ENCODE data around the gene ADAMTSL3. TPM values are rescaled to one million over a fixed set of nuclear protein-coding genes. Genes with fewer than 3 reads are reported as not detected.

Gene ADAMTSL3
- total RNA-seq, 1 donor from 2014 or later = 0.41 TPM

- Histone ChIP-seq H3K27me3 (peaks cover 58% of the 10 kb centered on the region), H3K4me1 (no peaks in the 10 kb centered on the region), H3K27ac (no peak overlapping the region), H4K20me1 (ENCODE audit: low read depth) (no peaks in the 10 kb centered on the region), H3K4me2 (no peak overlapping the region), H2AFZ (replicated peaks) (no peak overlapping the region), H3K9ac (no peak overlapping the region), H3K36me3 (no peaks in the 10 kb centered on the region), H3F3A (ENCODE audit: low read depth) (peaks cover 11% of the 10 kb centered on the region), H3K79me2 (ENCODE audit: low read depth) (no peaks in the 10 kb centered on the region), H3K4me3 (no peak overlapping the region), H3K9me3 (ENCODE audit: low read depth) (no peaks in the 10 kb centered on the region)
- H3K4me3 Mint-ChIP-seq = no peak overlapping the region
- no peak for TF ChIP-seq CTCF (IDR thresholded peaks at IDR 0.05)
- no peak for TF ChIP-seq EZH2phosphoT487 (IDR thresholded peaks at IDR 0.05)
- H3K9me3 Mint-ChIP-seq = no peaks in the 10 kb centered on the region
- no peak overlapping the region for H3K27ac Mint-ChIP-seq
- no peak for DNase-seq (ENCODE audit: low spot score)
- no peaks in the 10 kb centered on the region for H3K4me1 Mint-ChIP-seq
- H3K36me3 Mint-ChIP-seq = no peaks in the 10 kb centered on the region
- H3K27me3 Mint-ChIP-seq (ENCODE audit: insufficient read depth, low read depth) = peaks cover 36% of the 10 kb centered on the region
Measured at GRCh38 chr15:83656192-83656591, 2.3 kb downstream of the ADAMTSL3 start.

GRCh38 chr15:83656943-83657528 is 3.1 kb downstream of the ADAMTSL3 start:
- H3F3A ChIP-seq (ENCODE audit: low read depth) = peaks cover 11% of the 10 kb centered on the region
- H3K9me3 Mint-ChIP-seq = no peaks in the 10 kb centered on the region
- H3K27me3 ChIP-seq = peaks cover 49% of the 10 kb centered on the region
- H3K4me1 ChIP-seq = no peaks in the 10 kb centered on the region
- TF ChIP-seq CTCF (IDR thresholded peaks at IDR 0.05) (no peak), EZH2 (IDR thresholded peaks at IDR 0.05) (no peak), EZH2phosphoT487 (IDR thresholded peaks at IDR 0.05) (no peak)
- no peak overlapping the region for H3K9ac ChIP-seq
- H3K9me3 ChIP-seq (ENCODE audit: low read depth) = no peaks in the 10 kb centered on the region
- no peak overlapping the region for H3K4me3 Mint-ChIP-seq
- H3K4me2 ChIP-seq = no peak overlapping the region
- H3K79me2 ChIP-seq (ENCODE audit: low read depth) = no peaks in the 10 kb centered on the region
- H3K27me3 Mint-ChIP-seq (ENCODE audit: insufficient read depth, low read depth) = peaks cover 32% of the 10 kb centered on the region
- H2AFZ ChIP-seq (replicated peaks) = no peak overlapping the region
- H3K4me1 Mint-ChIP-seq = no peaks in the 10 kb centered on the region
- H4K20me1 ChIP-seq (ENCODE audit: low read depth) = no peaks in the 10 kb centered on the region
- no peaks in the 10 kb centered on the region for H3K36me3 Mint-ChIP-seq
- H3K4me3 ChIP-seq = no peak overlapping the region
- no peak overlapping the region for H3K27ac ChIP-seq
- no peaks in the 10 kb centered on the region for H3K36me3 ChIP-seq
- DNase-seq (ENCODE audit: low spot score) = no peak
- no peak overlapping the region for H3K27ac Mint-ChIP-seq

GRCh38 chr15:83657549-83657948 is 3.6 kb downstream of the ADAMTSL3 start:
- Histone ChIP-seq H2AFZ (replicated peaks) (no peak overlapping the region), H3K27ac (no peak overlapping the region), H3F3A (ENCODE audit: low read depth) (peaks cover 11% of the 10 kb centered on the region), H3K27me3 (peaks cover 44% of the 10 kb centered on the region), H3K9ac (no peak overlapping the region), H3K4me2 (no peak overlapping the region), H3K4me3 (no peak overlapping the region), H3K79me2 (ENCODE audit: low read depth) (no peaks in the 10 kb centered on the region), H4K20me1 (ENCODE audit: low read depth) (no peaks in the 10 kb centered on the region), H3K4me1 (no peaks in the 10 kb centered on the region), H3K36me3 (no peaks in the 10 kb centered on the region), H3K9me3 (ENCODE audit: low read depth) (no peaks in the 10 kb centered on the region)
- Mint-ChIP-seq H3K9me3 (no peaks in the 10 kb centered on the region), H3K27ac (no peak overlapping the region), H3K36me3 (no peaks in the 10 kb centered on the region), H3K4me1 (no peaks in the 10 kb centered on the region), H3K4me3 (no peak overlapping the region), H3K27me3 (ENCODE audit: insufficient read depth, low read depth) (peaks cover 28% of the 10 kb centered on the region)
- no peak for TF ChIP-seq EZH2phosphoT487 (IDR thresholded peaks at IDR 0.05)
- TF ChIP-seq EZH2 (IDR thresholded peaks at IDR 0.05) = no peak
- peak; percentile 60 for TF ChIP-seq CTCF (IDR thresholded peaks at IDR 0.05)
- peak; percentile 48 for DNase-seq (ENCODE audit: low spot score)
